Renal cortex interstitium (tissue), 11 donors: ENCODE data around the gene PGPEP1. TPM values are rescaled to one million over a fixed set of nuclear protein-coding genes. Genes with fewer than 3 reads are reported as not detected.
A peak's percentile ranks its signal among the peaks of the same experiment; 100 is the strongest.
"Not testable (repeated sequence)": the region's sequence is repeated elsewhere in the genome, so short reads cannot be mapped to it uniquely, and the experiment has no call there.

Source experiments
- DNase-seq, 11 donors: peaks; one replicate each; pipeline ENCODE4 v3.0.0-alpha.2; 2013; ENCODE audit warnings: low read depth in 9 of 11, low spot score in 4 of 11; ENCODE audit errors: extremely low read depth in 1 of 11
- polyA plus RNA-seq, 3 donors: library from polyadenylated mRNA; unstranded; fragments of 120-200 nt; gene quantifications; one replicate each; pipeline ENCODE4 v1.2.1, GENCODE V29; 2013; ENCODE audit not compliant: insufficient read length in 3 of 3

The PGPEP1 gene
- polyA plus RNA-seq, 3 donors, result 20.9 to 35.3 (median 22.0) TPM

DNA sequence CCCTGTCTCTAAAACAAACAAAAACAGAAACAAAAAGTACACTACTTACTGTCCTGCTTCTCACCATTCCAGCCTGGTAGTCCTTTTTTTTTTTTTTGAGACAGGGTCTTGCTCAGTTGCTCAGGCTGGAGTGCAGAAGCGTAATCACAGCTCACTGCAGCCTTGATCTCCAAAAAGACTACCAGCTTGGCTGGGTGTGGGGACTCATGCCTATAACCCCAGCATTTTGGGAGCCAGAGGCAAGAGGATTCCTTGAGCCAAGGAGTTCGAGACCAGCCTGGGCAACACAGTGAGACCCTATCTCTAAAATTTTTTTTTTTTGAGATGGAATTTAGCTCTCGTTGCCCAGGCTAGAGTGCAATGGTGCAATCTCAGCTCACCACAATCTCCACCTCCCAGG is 40.4 kb downstream of the PGPEP1 start:
- DNase-seq, result no peak

DNA sequence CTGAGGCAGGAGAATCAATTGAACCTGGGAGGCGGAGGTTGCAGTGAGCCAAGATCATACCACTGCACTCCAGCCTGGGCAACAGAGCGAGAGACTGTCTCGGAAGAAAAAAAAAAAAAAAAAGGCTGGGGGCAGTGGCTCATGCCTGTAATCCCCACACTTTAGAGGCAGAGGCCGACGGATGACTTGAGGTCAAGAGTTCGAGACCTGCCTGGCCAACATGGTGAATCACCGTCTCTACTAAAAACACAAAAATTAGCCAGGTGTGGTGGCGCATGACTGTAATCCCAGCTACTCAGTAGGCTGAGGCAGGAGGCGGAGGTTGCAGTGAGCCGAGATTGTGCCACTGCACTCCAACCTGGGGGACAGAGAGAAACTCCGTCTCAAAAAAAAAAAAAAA is 43.2 kb downstream of the PGPEP1 start:
- DNase-seq, result not testable (repeated sequence)

DNA sequence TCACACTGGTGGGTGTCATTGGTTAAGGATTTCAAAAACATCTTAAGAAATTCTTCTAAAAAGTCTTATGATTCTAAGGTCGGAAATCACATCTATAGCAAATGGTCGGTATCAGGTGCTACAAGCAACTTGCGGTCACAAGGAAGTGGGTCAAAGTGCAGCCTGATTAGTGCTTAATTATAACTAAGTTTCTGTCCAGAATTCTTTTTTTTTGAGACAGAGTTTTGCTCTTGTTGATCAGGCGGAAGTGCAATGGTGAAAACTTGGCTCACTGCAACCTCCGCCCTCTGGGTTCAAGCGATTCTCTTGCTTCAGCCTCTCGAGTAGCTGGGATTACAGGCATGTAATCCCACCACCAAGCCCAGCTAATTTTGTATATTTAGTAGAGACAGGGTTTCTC is 44.4 kb downstream of the PGPEP1 start:
- DNase-seq, result no peak

DNA sequence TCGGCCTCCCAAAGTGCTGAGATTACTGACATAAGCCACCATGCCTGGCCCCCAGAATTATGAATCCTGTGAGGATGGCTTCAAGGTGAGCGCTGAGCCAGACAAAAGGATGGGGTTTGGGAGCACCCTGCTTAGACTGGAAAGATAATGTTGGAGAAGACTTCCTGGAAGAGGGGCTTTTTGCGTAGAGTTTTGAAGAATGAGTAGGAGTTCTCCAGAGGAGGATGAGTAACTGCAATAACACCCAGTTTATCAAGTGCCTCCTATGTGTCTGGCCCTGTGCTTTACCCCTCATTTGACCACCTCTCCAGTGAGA is 44.9 kb downstream of the PGPEP1 start:
- no peak for DNase-seq

DNA sequence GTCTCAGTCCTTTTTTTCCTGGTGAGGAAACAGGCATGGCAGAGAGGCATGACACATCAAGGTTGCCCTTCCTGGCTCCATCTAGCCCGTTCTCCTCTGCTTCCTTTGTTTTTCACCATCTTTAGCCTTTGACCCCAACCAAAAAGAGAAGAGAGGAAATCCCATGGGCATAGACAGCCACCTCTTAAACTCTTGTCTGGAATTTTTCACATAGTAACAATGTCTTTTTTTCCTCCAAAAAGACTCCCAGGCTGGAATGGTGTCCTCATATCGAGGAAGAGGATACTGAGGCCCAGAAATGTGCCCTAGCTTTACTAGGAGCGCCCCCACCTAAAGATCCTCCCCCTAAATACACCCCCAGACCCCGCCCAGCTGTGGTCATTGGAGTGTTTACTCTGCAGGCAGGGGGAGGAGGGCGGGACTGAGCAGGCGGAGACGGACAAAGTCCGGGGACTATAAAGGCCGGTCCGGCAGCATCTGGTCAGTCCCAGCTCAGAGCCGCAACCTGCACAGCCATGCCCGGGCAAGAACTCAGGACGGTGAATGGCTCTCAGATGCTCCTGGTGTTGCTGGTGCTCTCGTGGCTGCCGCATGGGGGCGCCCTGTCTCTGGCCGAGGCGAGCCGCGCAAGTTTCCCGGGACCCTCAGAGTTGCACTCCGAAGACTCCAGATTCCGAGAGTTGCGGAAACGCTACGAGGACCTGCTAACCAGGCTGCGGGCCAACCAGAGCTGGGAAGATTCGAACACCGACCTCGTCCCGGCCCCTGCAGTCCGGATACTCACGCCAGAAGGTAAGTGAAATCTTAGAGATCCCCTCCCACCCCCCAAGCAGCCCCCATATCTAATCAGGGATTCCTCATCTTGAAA is 45.5 kb downstream of the PGPEP1 start, which contains the start of gene GDF15:
Gene GDF15 (plus strand): TSS at position 484 of the 868 bp plus-strand sequence. CDS start 32 bp downstream, at position 516.
- peak in 2 of 11 donors; percentile 52 to 53 for DNase-seq

DNA sequence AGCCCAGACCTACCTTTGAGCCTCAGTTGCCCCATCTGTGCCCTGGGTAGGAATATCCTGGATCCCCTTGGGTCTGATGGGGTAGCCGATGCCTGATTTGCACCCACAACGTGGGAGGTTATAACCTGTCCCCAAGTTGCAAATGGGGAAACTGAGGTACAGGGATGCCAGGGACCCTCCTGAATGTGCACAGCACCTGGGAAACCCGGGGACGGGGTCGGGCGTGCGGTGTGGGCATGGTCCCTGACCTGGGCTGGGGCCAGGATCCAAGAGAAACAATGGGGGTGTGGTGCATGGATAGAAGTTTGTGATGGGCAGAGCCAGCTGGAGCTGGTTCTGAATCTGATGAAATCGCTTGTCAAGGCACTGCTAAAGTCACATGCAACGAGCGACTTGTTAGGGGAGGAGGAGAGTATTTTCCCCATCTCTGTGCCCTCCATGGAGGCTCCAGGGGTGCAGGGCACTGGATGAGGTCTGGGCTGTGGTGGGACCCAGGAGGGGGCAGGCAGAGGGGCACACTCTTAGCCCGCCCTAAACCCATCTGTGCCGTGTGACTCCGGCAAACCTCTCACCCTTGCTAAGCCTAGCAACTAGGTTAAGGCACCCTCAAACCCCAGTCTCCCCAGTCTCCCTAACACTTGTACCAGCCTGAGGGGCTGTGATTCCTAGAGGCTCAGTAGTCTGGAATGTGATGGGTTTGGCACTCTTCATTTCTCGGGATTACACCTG is 46.3 kb downstream of the PGPEP1 start:
- no peak for DNase-seq

DNA sequence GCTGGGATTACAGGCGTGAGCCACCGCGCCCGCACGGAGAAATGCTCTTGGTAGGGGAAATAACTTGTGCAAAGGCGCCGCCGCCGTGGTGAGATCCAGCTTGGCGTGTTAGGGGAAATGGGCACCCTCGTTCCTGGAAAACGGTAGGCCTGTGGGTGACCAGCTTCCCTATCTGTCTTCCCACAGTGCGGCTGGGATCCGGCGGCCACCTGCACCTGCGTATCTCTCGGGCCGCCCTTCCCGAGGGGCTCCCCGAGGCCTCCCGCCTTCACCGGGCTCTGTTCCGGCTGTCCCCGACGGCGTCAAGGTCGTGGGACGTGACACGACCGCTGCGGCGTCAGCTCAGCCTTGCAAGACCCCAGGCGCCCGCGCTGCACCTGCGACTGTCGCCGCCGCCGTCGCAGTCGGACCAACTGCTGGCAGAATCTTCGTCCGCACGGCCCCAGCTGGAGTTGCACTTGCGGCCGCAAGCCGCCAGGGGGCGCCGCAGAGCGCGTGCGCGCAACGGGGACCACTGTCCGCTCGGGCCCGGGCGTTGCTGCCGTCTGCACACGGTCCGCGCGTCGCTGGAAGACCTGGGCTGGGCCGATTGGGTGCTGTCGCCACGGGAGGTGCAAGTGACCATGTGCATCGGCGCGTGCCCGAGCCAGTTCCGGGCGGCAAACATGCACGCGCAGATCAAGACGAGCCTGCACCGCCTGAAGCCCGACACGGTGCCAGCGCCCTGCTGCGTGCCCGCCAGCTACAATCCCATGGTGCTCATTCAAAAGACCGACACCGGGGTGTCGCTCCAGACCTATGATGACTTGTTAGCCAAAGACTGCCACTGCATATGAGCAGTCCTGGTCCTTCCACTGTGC is 47.9 kb downstream of the PGPEP1 start:
- peak in 10 of 11 donors; percentile 72 to 86 (median 77) for DNase-seq

DNA sequence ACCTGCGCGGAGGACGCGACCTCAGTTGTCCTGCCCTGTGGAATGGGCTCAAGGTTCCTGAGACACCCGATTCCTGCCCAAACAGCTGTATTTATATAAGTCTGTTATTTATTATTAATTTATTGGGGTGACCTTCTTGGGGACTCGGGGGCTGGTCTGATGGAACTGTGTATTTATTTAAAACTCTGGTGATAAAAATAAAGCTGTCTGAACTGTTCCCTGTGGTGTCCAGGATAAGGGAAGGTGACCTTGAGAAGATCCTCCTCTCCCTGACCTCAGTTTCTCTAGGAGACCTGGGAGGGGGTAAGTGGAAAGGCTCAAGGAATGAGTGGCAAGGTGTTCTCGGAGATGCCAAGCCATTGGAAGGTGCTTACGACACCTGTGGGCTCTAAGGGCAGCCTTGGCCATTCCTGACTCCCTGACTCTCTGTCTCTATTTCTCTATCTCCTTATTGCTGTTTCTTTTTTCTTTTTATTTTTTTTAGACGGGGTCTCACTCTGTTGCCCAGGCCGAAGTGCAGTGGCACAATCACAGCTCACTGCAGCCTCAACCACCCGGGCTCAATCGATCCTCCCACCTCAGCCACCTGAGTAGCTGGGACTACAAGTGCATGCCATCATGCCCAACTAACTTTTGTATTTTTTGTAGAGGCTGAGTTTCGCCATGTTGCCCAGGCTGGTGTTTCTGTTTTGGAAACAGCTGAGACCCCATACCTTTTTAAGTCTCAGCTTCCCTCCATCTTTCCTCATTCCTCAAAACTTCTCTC is 48.7 kb downstream of the PGPEP1 start:
- DNase-seq, result no peak

DNA sequence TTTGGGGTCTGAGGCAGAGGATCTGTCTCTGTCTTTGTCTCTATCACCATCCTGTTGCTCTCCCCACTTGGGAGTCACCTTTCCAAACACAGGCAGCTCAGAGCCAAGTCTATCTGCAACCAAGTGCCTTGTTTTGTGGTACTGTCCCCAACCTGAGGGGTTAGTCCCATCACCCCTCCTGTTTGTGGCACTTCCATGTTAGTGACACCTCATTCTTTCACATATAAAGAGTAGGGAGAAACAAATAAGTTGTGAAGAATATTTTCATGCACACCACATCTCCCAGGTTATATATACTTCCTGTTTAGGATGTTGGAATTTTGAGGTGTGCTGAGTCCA is 49.3 kb downstream of the PGPEP1 start:
- no peak for DNase-seq

DNA sequence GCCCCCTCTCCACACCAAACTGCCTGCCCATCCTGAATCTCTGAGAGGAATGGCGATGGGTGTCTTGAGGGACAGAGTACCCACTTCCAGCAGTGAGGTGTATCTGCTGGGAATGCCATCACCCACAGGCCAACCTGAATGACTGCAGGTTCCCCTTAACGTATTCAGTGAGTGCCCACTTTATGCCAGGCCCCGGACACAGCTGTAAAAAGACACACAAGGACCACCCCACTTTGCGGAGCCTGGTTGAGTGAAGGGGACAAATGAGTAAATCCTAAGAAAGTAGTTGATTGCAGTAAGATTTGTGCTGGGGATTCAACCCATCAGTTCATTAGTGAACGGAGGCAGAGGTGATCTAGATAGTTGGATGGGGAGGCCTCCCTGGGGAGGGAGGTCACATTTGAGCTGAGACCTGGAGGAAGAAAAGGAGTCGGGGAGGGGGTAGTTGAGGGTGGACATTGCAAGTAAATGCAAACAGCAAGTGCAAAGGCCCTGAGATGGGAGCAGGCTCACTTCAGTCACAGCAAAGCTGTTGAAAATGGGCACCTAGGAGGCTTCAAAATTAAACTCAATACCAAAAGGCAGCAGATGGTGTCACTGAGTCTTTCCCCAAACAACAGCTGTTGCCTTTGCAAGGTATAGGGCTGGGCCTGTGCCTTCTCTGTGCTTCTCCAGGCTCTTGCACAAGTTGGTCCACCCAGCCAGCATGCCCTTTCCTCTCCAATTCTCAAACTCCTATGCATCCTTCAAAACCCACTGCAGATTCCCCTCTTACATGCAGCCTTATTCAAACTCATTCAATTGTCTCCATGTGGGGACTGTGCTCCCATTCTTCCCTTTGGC is 49.9 kb downstream of the PGPEP1 start:
- DNase-seq, result no peak

DNA sequence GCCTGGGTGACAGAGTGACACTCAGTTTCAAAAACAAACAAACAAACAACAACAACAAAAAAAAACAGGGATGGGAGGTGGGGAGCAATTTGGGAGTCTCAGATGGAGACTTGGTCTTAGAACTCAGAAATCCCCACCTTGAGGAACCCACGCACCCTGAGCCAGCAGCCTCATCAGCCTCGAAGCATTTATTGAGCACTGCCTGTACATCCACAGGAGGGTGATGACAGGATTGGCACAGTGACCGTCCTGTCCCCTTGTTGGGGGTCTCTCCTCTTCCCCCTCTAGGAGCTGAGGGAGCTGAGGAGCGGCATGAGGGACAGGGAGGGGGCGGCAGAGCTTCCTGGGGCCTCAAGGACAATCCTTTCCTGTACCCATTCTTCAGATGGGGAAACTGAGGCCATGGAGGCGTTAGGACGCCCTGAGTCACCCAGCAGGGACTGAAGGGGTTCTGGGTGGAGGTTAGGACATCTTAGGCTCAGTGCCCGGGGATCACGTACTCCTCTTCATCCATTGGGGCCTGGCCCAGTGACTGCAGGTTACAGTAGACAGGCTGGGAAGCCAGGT is 51.2 kb downstream of the PGPEP1 start:
- no peak for DNase-seq

DNA sequence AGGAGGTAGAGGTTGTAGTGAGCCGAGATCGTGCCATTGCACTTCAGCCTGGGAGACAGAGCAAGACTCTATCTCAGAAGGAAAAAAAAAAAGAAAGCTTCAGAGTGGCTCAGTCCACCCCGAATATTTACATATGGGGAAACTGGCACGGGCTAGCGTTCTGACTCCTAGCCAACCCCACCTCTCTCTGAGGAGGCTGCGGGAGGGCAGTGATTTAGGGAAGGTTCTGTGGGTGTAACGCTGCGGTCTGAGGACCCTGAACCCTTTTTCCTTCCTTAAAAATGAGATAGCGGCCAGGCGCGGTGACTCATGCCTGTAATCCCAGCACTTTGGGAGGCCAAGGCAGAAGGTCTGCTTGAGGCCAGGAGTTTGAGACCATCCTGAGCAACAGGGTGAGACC is 52.0 kb downstream of the PGPEP1 start:
- no peak for DNase-seq

DNA sequence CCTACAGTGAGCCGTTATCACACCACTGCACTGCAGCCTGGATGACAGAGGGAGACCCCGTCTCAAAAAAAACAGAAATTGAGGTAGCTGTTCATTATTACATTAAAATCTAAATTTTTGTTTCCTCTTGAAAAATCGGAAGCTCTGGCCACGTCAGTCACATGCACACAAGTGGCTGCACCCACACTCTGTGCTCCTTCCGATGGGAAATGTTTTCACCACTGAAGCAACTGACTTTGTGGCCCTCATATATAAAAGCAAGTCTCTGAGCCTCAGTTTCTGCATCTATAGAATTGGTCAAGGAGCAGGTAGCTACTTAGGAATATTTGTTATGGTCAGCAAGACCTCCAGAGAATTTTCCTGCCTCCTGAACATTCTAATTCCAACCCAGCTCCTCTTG is 52.5 kb downstream of the PGPEP1 start:
- no peak for DNase-seq

DNA sequence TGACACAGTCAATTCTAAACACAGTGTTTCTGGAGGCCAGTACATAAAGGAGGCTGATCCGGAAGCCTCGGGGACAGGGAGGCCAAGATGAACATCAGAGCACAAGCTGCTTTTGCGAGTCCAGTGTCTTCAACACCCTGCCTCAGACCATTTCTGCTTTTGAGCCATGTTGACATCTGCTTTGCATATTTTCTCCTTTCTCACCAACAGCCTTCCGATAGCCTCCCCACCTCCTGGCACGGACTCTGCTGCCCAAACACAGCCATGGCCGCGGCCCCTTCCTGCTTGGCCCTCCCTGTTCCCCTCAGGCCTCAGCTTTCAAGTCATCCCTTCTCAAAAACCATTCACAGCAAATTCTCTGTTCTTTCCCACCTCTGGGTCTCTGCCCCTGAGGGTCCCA is 53.4 kb downstream of the PGPEP1 start:
- no peak for DNase-seq

DNA sequence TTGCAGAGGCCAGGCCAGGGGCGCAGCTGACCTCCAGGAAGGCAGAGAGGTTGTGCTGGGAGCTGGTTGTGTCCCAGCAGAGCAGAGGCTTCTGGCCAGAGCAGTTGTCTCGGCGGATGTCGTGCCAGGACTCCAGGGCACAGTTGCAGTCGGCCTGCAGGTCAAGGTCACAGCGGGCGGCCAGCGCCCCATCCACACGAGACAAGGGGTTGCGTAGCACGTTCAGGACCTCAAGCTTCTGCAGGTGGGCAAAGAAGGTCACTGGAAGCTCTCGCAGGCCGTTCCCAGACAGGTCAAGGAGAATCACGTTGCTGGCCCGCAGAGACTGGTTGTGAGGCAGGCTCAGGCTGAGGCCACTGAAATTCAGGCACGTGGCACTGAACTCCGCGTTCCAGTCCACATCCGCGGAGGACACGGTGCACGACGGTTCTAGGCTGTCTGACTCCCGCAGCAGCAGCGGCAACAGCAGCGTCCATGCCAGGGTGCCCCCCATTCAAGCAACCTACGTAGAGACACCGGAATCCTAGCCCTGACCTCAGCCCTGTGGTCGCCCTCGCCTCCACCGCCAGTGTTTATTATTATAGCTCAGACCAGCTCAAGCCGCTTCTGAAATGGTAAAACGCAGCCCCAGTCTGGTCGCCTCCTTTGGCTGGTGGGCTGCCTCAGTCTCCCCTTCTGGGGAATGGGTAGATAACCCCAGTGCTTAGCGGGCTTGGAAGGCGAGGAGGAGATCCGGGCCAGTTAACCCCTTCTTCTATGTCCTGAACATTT is 56.3 kb downstream of the PGPEP1 start:
- DNase-seq, result no peak

DNA sequence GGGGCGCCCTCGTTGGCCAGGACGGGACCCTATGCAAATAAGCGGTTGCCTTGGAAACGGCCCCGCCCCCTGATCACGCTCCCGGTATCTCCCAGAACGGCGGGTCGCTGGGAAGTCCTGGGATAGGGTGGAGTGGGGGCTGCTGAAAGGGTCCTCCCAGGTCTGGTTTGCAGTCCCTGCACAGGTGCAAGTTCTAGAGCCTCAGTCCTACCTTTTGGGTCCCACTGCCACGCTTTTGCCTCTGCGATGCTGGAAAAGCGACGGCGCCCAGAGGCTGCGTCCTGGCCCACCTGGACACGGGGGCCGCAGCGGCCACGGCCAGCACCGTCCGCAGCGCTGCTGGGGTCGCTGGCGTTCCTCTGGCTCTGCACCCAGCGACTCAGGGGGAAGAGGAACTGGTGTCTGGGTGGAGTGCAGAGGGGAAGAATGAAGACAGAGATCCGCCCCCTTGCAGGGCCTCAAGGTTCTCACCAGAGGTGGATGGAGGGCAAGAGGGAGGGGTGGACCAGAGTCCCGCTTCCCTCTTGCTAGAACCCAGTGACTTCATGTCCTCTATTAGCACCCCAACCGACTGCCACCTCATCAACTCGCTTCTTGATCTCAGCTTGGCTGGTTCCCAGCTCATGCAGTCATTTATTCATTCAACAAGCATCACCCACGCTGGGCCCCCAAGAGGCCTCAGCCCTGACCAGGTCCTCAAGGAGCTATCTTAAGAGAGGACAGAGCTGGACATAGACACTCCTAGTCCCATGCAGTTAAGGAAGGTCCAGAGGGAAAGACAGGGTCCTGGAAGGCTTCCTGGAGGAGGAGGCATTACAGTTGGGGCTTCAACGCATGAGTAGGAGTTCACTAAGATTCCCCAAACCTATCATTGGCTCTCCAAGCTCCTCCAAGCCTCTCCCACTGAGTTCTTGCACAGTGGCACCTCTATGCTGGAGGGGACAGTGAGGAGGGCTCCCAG is 57.1 kb downstream of the PGPEP1 start, which contains the start of gene LRRC25:
Gene LRRC25 (minus strand): TSS at position 381 of the 961 bp plus-strand sequence. CDS start 659 bp downstream, outside the sequence.
- DNase-seq, result no peak
